ENCODE measurements around the gene TBC1D21. TPM values are rescaled to one million over a fixed set of nuclear protein-coding genes. Genes with fewer than 3 reads are reported as not detected.

TBC1D21 gene
- total RNA-seq, 1 experiment from 2014 or later = not detected

GRCh38 chr15:73914145-73914544 lies 40.8 kb downstream of the TBC1D21 start:
- Histone ChIP-seq H3K27ac (ENCODE audit: low read depth, low read length, poor library complexity, severe bottlenecking) (no peak overlapping the region), H3K27me3 (replicated peaks; ENCODE audit: insufficient read depth, low read depth, low read length, poor library complexity) (no peaks in the 10 kb centered on the region), H3K4me1 (ENCODE audit: insufficient read depth, low read length, poor library complexity, severe bottlenecking) (peaks cover 24% of the 10 kb centered on the region), H3K4me3 (ENCODE audit: low read depth, low read length, poor library complexity, severe bottlenecking) (no peak overlapping the region), H3K9me3 (ENCODE audit: low read depth, low read length, poor library complexity, severe bottlenecking) (peaks cover 6% of the 10 kb centered on the region), H3K36me3 (ENCODE audit: insufficient read depth, low read length, poor library complexity, severe bottlenecking) (peaks cover 15% of the 10 kb centered on the region)
- TF ChIP-seq, protein P1, sequence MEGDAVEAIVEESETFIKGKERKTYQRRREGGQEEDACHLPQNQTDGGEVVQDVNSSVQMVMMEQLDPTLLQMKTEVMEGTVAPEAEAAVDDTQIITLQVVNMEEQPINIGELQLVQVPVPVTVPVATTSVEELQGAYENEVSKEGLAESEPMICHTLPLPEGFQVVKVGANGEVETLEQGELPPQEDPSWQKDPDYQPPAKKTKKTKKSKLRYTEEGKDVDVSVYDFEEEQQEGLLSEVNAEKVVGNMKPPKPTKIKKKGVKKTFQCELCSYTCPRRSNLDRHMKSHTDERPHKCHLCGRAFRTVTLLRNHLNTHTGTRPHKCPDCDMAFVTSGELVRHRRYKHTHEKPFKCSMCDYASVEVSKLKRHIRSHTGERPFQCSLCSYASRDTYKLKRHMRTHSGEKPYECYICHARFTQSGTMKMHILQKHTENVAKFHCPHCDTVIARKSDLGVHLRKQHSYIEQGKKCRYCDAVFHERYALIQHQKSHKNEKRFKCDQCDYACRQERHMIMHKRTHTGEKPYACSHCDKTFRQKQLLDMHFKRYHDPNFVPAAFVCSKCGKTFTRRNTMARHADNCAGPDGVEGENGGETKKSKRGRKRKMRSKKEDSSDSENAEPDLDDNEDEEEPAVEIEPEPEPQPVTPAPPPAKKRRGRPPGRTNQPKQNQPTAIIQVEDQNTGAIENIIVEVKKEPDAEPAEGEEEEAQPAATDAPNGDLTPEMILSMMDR (conservative IDR thresholded peaks at IDR 0.05; ENCODE audit: low read depth, low read length) = no peak
- BruUV-seq (replicated peaks) = no TSS peak
- intact Hi-C loops (cut with micrococcal nuclease; ENCODE audit: unreplicated experiment) = no loop called here
- no peak for DNase-seq (ENCODE audit: low spot score)
- POLR2A ChIA-PET (ENCODE audit: low non-redundant PET) = no interaction called here
- CTCF ChIA-PET = interaction anchor here (0.6 to 1.2 kb wide), 2 partner anchors 14 to 17 kb away, joined by 3 to 12 read pairs; no protein-coding TSS in a partner anchor

- peaks cover 15% of the 10 kb centered on the region for H3K36me3 ChIP-seq (ENCODE audit: insufficient read depth, low read length, poor library complexity, severe bottlenecking)
- H3K27ac ChIP-seq (ENCODE audit: low read depth, low read length, poor library complexity, severe bottlenecking) = no peak overlapping the region
- ChIA-PET POLR2A (ENCODE audit: low non-redundant PET) (interaction anchor here (0.6 kb wide), 1 partner anchor 17 kb away, joined by 4 read pairs; no protein-coding TSS in a partner anchor), CTCF (no interaction called here)
- peak; percentile 46 for DNase-seq (ENCODE audit: low spot score)
- no peaks in the 10 kb centered on the region for H3K27me3 ChIP-seq (replicated peaks; ENCODE audit: insufficient read depth, low read depth, low read length, poor library complexity)
- peaks cover 22% of the 10 kb centered on the region for H3K4me1 ChIP-seq (ENCODE audit: insufficient read depth, low read length, poor library complexity, severe bottlenecking)
- no TSS peak for BruUV-seq (replicated peaks)
- no peak for TF ChIP-seq EZH2 (IDR thresholded peaks at IDR 0.05; ENCODE audit: borderline replicate concordance, low read depth, low read length, poor library complexity, severe bottlenecking)
- TF ChIP-seq, protein P1 (conservative IDR thresholded peaks at IDR 0.05; ENCODE audit: low read depth, low read length) = no peak
- intact Hi-C loops (cut with micrococcal nuclease; ENCODE audit: unreplicated experiment) = no loop called here
- H3K9me3 ChIP-seq (ENCODE audit: low read depth, low read length, poor library complexity, severe bottlenecking) = peaks cover 6% of the 10 kb centered on the region
- H3K4me3 ChIP-seq (ENCODE audit: low read depth, low read length, poor library complexity, severe bottlenecking) = no peak overlapping the region
These were observed 41.7 kb downstream of the TBC1D21 start for GRCh38 chr15:73915082-73915481.

DNA sequence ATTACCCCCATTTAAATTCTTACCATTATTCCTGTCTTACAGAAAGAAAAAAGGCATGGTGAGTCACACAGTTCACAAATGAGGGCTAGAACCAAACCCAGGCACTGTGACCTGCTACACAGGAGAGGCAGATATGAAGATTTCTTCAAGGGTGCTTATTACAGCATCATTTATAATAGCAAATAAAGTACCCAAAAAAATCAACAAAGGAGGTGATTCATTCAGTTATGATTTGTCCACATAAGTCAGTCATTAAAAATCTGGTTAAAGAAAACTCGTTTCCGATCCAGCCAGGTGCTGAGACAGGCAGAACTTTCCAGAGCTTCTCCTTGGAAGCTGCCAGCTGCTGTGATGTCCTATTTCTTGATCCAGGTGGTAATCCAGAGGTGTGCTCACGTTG lies 45.4 kb downstream of the TBC1D21 start:
- CTCF ChIA-PET = no interaction called here
- TF ChIP-seq, protein P1 (conservative IDR thresholded peaks at IDR 0.05; ENCODE audit: low read depth, low read length) = no peak
- TF ChIP-seq EZH2 (IDR thresholded peaks at IDR 0.05; ENCODE audit: borderline replicate concordance, low read depth, low read length, poor library complexity, severe bottlenecking) = no peak
- intact Hi-C loops (cut with micrococcal nuclease; ENCODE audit: unreplicated experiment) = no loop called here

More for the DNA sequence above, 45.4 kb downstream of the TBC1D21 start:
- H3K4me3 ChIP-seq (ENCODE audit: low read depth, low read length, poor library complexity, severe bottlenecking) = no peak overlapping the region
- BruUV-seq (replicated peaks) = no TSS peak
- H3K27ac ChIP-seq (ENCODE audit: low read depth, low read length, poor library complexity, severe bottlenecking) = no peak overlapping the region
- H3K36me3 ChIP-seq (ENCODE audit: insufficient read depth, low read length, poor library complexity, severe bottlenecking) = peaks cover 15% of the 10 kb centered on the region
- no peak for DNase-seq (ENCODE audit: low spot score)
- H3K4me1 ChIP-seq (ENCODE audit: insufficient read depth, low read length, poor library complexity, severe bottlenecking) = peaks cover 40% of the 10 kb centered on the region
- POLR2A ChIA-PET (ENCODE audit: low non-redundant PET) = no interaction called here
- H3K27me3 ChIP-seq (replicated peaks; ENCODE audit: insufficient read depth, low read depth, low read length, poor library complexity) = no peaks in the 10 kb centered on the region
- H3K9me3 ChIP-seq (ENCODE audit: low read depth, low read length, poor library complexity, severe bottlenecking) = peaks cover 6% of the 10 kb centered on the region

Data from A673 (cell line).